NCI-H524 treated with DMSO at 0.1 percent for 48 hours (cell line): ENCODE data around the gene LPAR6.

ENCODE experiments used
- DNase-seq: peaks from one replicate; lab custom pipeline; 2025; lab: John Stamatoyannopoulos, UW

LPAR6 gene

GRCh38 chr13:48369988-48370387, 42.9 kb downstream of the LPAR6 start:
- no peak for DNase-seq
